Nucleus accumbens (tissue), 56 donors: Measurements from ENCODE around the gene SLC24A5.
A peak's percentile ranks its signal among the peaks of the same experiment; 100 is the strongest.

Source experiments
- DNase-seq, 56 donors: peaks; one replicate each; lab custom pipeline; 2025; lab: John Stamatoyannopoulos, UW

SLC24A5 gene

GRCh38 chr15:48120745-48121144, at the start of gene SLC24A5:
Gene SLC24A5, plus strand, starts transcription at chr15:48120990. Its CDS starts 55 bp downstream, at chr15:48121045.
- DNase-seq: no peak

GRCh38 chr15:48072941-48073340, 47.8 kb upstream of the SLC24A5 start:
- no peak for DNase-seq

- DNase-seq: peak in 1 of 56 donors; percentile 8
Observed at GRCh38 chr15:48073881-48074280, 46.9 kb upstream of the SLC24A5 start.

GRCh38 chr15:48076454-48076853, 44.3 kb upstream of the SLC24A5 start:
- no peak for DNase-seq

- no peak for DNase-seq
Observed at GRCh38 chr15:48077616-48078184, 43.1 kb upstream of the SLC24A5 start.

GRCh38 chr15:48084759-48085590, 35.8 kb upstream of the SLC24A5 start:
- DNase-seq: peak in 1 of 56 donors; percentile 1

GRCh38 chr15:48085591-48085930, 35.2 kb upstream of the SLC24A5 start:
- peak in 2 of 56 donors; percentile 5 to 16 for DNase-seq

GRCh38 chr15:48086133-48086532, 34.7 kb upstream of the SLC24A5 start:
- DNase-seq: no peak

- DNase-seq: no peak
Observed at GRCh38 chr15:48086576-48086975, 34.2 kb upstream of the SLC24A5 start.

GRCh38 chr15:48087844-48088243, 32.9 kb upstream of the SLC24A5 start:
- no peak for DNase-seq

- DNase-seq: no peak
Observed at GRCh38 chr15:48089702-48090101, 31.1 kb upstream of the SLC24A5 start.

- no peak for DNase-seq
Observed at GRCh38 chr15:48090115-48090514, 30.7 kb upstream of the SLC24A5 start.

- DNase-seq: no peak
Observed at GRCh38 chr15:48090666-48091065, 30.1 kb upstream of the SLC24A5 start.

GRCh38 chr15:48091522-48091921, 29.3 kb upstream of the SLC24A5 start:
- no peak for DNase-seq

- no peak for DNase-seq
Observed at GRCh38 chr15:48096355-48096786, 24.4 kb upstream of the SLC24A5 start.

GRCh38 chr15:48096813-48097212, 24.0 kb upstream of the SLC24A5 start:
- peak in 25 of 56 donors; percentile 2 to 78 (median 30) for DNase-seq

GRCh38 chr15:48097264-48097663, 23.5 kb upstream of the SLC24A5 start:
- DNase-seq: no peak

- no peak for DNase-seq
Observed at GRCh38 chr15:48101376-48101961, 19.3 kb upstream of the SLC24A5 start.

GRCh38 chr15:48102167-48102566, 18.6 kb upstream of the SLC24A5 start:
- no peak for DNase-seq

- DNase-seq: no peak
Observed at GRCh38 chr15:48103647-48104046, 17.1 kb upstream of the SLC24A5 start.

GRCh38 chr15:48105936-48106335, 14.9 kb upstream of the SLC24A5 start:
- DNase-seq: no peak

GRCh38 chr15:48109212-48109611, 11.6 kb upstream of the SLC24A5 start:
- no peak for DNase-seq
